OCI-LY1 (cell line): ENCODE data around the gene IL1R2.

ENCODE experiments used
- H2AFZ ChIP-seq: fragments of 200-600 bp; sonication (generic), shearing (Covaris generic); 2 replicates; pipeline ENCODE4 v1.6.0; 2014; ENCODE audit warnings: antibody characterized with exemption, mild to moderate bottlenecking, low read length
- H3F3A ChIP-seq: fragments of 200-600 bp; sonication (generic), shearing (Covaris generic); 2 replicates; pipeline ENCODE4 v1.6.0; 2014; ENCODE audit warnings: mild to moderate bottlenecking, antibody characterized with exemption, low read length, moderate library complexity; ENCODE audit not compliant: insufficient read depth
- H3K27ac ChIP-seq: fragments of 200-600 bp; sonication (generic); 2 replicates; pipeline ENCODE4 v1.5.1; 2014; ENCODE audit warnings: low read length, mixed run types, mild to moderate bottlenecking, low read depth; ENCODE audit not compliant: poor library complexity, severe bottlenecking
- H3K27me3 ChIP-seq: fragments of 200-600 bp; sonication (generic); 2 replicates; pipeline ENCODE4 v1.6.0; 2014; ENCODE audit warnings: antibody characterized with exemption, mild to moderate bottlenecking, low read length, moderate library complexity; ENCODE audit not compliant: insufficient read depth
- H3K36me3 ChIP-seq: fragments of 200-600 bp; sonication (generic); 2 replicates; pipeline ENCODE4 v1.6.1; 2014; ENCODE audit warnings: mild to moderate bottlenecking, antibody characterized with exemption, low read length, moderate library complexity, mixed read lengths; ENCODE audit not compliant: insufficient read depth
- H3K4me1 ChIP-seq: fragments of 200-600 bp; sonication (generic); 2 replicates; pipeline ENCODE4 v1.5.1; 2014; ENCODE audit warnings: mild to moderate bottlenecking, low read length, moderate library complexity; ENCODE audit not compliant: insufficient read depth, severe bottlenecking
- H3K4me2 ChIP-seq: fragments of 200-600 bp; sonication (generic), shearing (Covaris generic); 2 replicates; pipeline ENCODE4 v1.6.1; 2014; ENCODE audit warnings: low read length
- H3K4me3 ChIP-seq: fragments of 200-600 bp; sonication (generic); 2 replicates; pipeline ENCODE4 v1.5.1; 2014; ENCODE audit warnings: low read length, low read depth, mild to moderate bottlenecking, mixed read lengths; ENCODE audit not compliant: poor library complexity, severe bottlenecking
- H3K79me2 ChIP-seq: fragments of 200-600 bp; shearing (Covaris generic); 2 replicates; pipeline ENCODE4 v1.6.1; 2016; ENCODE audit warnings: mixed run types, low read length, mixed read lengths; ENCODE audit not compliant: insufficient read depth
- H3K9ac ChIP-seq: fragments of 200-600 bp; sonication (generic), shearing (Covaris generic); 2 replicates; pipeline ENCODE4 v1.6.1; 2014; ENCODE audit warnings: mild to moderate bottlenecking, low read length, mixed read lengths
- H3K9me2 ChIP-seq: fragments of 200-600 bp; sonication (generic), shearing (Covaris generic); 2 replicates; pipeline ENCODE4 v1.6.1; 2014; ENCODE audit warnings: low read depth, mild to moderate bottlenecking, low read length, mixed read lengths
- H3K9me3 ChIP-seq: fragments of 200-600 bp; shearing (Covaris generic); 2 replicates; pipeline ENCODE4 v1.6.1; 2014; ENCODE audit warnings: low read length, mixed read lengths
- H4K20me1 ChIP-seq: fragments of 200-600 bp; sonication (generic), shearing (Covaris generic); 2 replicates; pipeline ENCODE4 v1.6.0; 2016; ENCODE audit warnings: mild to moderate bottlenecking, low read length; ENCODE audit not compliant: insufficient read depth
- CTCF ChIP-seq: fragments of 200-600 bp; sonication (generic), shearing (Covaris generic); IDR thresholded peaks from 2 replicates; pipeline ENCODE4 v1.5.1; 2017; ENCODE audit warnings: mild to moderate bottlenecking, antibody characterized with exemption, low read length, moderate library complexity, mixed read lengths
- EZH2 ChIP-seq: fragments of 200-600 bp; sonication (generic), shearing (Covaris generic); IDR thresholded peaks from 2 replicates; pipeline ENCODE4 v1.8.0; 2017; ENCODE audit warnings: borderline replicate concordance, mixed run types, mild to moderate bottlenecking, antibody characterized with exemption, low read length, moderate library complexity, mixed read lengths

IL1R2 gene

GRCh38 chr2:102059151-102059550, 67.4 kb downstream of the IL1R2 start:
- H3K79me2 ChIP-seq, result no peaks in the 10 kb centered on the region
- H3K27ac ChIP-seq, result no peak overlapping the region
- H3K4me3 ChIP-seq, result no peak overlapping the region
- H4K20me1 ChIP-seq, result no peaks in the 10 kb centered on the region
- TF ChIP-seq EZH2 (no peak), CTCF (no peak)
- no peak overlapping the region for H3K4me2 ChIP-seq
- no peaks in the 10 kb centered on the region for H3F3A ChIP-seq
- H3K36me3 ChIP-seq, result no peaks in the 10 kb centered on the region
- H3K9ac ChIP-seq, result no peak overlapping the region
- H3K9me2 ChIP-seq, result no peaks in the 10 kb centered on the region
- H3K27me3 ChIP-seq, result no peaks in the 10 kb centered on the region
- no peak overlapping the region for H2AFZ ChIP-seq
- no peaks in the 10 kb centered on the region for H3K4me1 ChIP-seq
- H3K9me3 ChIP-seq, result no peaks in the 10 kb centered on the region

GRCh38 chr2:102060047-102060446, 68.3 kb downstream of the IL1R2 start:
- H2AFZ ChIP-seq, result no peak overlapping the region
- no peaks in the 10 kb centered on the region for H3K9me3 ChIP-seq
- H3K27ac ChIP-seq, result no peak overlapping the region
- TF ChIP-seq CTCF (no peak), EZH2 (no peak)
- no peaks in the 10 kb centered on the region for H3F3A ChIP-seq
- no peak overlapping the region for H3K4me3 ChIP-seq
- H4K20me1 ChIP-seq, result no peaks in the 10 kb centered on the region
- H3K9ac ChIP-seq, result no peak overlapping the region
- no peaks in the 10 kb centered on the region for H3K36me3 ChIP-seq
- no peaks in the 10 kb centered on the region for H3K79me2 ChIP-seq
- H3K27me3 ChIP-seq, result no peaks in the 10 kb centered on the region
- H3K4me2 ChIP-seq, result no peak overlapping the region
- H3K9me2 ChIP-seq, result no peaks in the 10 kb centered on the region
- H3K4me1 ChIP-seq, result no peaks in the 10 kb centered on the region

DNA sequence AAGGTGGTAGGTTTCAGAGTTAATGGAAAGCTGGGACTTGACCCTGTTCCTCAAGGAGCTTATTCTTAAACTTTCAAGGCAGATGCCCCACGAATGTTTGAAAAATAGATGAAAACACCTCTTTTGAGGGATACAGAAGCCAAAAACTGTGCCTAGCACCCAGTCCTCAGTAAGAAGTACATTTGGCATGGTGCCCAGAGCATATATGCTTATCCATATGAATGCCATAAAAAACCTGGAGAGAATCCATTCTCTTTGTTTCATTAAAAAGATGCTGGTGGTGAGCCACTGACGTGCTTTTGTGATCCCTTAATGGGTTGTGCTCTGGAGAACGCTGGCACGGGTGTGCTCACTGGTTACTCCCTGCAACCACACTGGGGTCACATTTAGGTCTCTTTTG, 69.0 kb downstream of the IL1R2 start:
- no peak for TF ChIP-seq CTCF
- TF ChIP-seq EZH2, result no peak
- Histone ChIP-seq H4K20me1 (no peaks in the 10 kb centered on the region), H3K4me2 (no peak overlapping the region), H3K9me2 (no peaks in the 10 kb centered on the region), H3K36me3 (no peaks in the 10 kb centered on the region), H3K4me1 (no peaks in the 10 kb centered on the region), H3K27ac (no peak overlapping the region), H3K9ac (no peak overlapping the region), H3K79me2 (no peaks in the 10 kb centered on the region), H3K27me3 (no peaks in the 10 kb centered on the region), H2AFZ (no peak overlapping the region), H3K9me3 (no peaks in the 10 kb centered on the region), H3K4me3 (no peak overlapping the region), H3F3A (no peaks in the 10 kb centered on the region)
